ENCODE measurements around the gene ORAI3.

DNA sequence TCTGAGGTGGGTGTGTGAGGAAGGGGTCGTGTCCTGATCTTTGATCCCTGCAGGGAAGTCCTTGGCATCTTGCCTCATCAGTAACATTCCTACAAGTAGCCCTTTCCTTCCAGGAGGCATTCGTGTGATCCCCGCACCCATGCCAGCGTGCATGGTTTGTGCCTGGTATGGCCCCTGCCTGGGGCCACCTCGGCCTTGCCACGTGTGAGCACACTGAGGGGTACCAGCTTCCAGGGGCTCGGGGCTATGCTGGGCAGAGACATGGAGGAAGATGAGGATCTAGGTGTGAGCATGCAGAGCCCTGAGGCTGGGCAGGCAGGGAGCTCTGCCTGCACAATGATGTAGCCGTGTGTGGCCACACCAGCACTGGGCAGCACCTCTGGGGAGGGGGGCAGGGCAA lies 42.2 kb downstream of the ORAI3 start:
- TF ChIP-seq POLR2A (IDR thresholded peaks at IDR 0.05; ENCODE audit: low read length), result no peak
- TF ChIP-seq GATA1 (IDR thresholded peaks at IDR 0.05; ENCODE audit: low read depth, low read length), result no peak
